ENCODE measurements around the gene AKR7A3. TPM values are rescaled to one million over a fixed set of nuclear protein-coding genes. Genes with fewer than 3 reads are reported as not detected.

Gene AKR7A3
- total and polyA plus RNA-seq, 9 of the 15 experiments (the other 6 are each of a cell fraction or from before 2014, with no cell fraction given): 0.04 to 1.5 (median 0.44) TPM; not detected in 1

DNA sequence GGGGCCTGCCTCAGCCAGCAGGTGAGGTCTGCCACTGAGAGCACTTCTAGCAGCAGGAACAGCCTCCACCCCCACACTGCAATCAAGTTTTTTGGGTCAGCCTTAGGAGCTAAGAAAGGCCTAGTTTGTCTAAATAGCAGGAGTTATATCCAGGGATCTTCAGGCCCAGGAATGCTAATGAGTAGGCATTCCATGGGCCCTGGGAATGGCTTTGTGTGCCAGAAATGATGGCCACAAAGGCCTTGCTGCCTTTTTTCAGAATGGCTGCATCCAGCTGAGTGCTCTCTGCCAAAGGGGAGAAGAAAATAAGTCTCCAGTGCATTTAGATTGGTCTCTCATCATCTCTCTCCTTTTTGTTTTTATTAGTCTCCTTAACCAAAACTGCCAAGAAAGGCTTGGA, 34.2 kb downstream of the AKR7A3 start (continued):
- TF ChIP-seq, protein P1, sequence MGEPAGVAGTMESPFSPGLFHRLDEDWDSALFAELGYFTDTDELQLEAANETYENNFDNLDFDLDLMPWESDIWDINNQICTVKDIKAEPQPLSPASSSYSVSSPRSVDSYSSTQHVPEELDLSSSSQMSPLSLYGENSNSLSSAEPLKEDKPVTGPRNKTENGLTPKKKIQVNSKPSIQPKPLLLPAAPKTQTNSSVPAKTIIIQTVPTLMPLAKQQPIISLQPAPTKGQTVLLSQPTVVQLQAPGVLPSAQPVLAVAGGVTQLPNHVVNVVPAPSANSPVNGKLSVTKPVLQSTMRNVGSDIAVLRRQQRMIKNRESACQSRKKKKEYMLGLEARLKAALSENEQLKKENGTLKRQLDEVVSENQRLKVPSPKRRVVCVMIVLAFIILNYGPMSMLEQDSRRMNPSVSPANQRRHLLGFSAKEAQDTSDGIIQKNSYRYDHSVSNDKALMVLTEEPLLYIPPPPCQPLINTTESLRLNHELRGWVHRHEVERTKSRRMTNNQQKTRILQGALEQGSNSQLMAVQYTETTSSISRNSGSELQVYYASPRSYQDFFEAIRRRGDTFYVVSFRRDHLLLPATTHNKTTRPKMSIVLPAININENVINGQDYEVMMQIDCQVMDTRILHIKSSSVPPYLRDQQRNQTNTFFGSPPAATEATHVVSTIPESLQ (CRISPR knock-in tag; IDR thresholded peaks at IDR 0.05): no peak
- TF ChIP-seq, protein P2, sequence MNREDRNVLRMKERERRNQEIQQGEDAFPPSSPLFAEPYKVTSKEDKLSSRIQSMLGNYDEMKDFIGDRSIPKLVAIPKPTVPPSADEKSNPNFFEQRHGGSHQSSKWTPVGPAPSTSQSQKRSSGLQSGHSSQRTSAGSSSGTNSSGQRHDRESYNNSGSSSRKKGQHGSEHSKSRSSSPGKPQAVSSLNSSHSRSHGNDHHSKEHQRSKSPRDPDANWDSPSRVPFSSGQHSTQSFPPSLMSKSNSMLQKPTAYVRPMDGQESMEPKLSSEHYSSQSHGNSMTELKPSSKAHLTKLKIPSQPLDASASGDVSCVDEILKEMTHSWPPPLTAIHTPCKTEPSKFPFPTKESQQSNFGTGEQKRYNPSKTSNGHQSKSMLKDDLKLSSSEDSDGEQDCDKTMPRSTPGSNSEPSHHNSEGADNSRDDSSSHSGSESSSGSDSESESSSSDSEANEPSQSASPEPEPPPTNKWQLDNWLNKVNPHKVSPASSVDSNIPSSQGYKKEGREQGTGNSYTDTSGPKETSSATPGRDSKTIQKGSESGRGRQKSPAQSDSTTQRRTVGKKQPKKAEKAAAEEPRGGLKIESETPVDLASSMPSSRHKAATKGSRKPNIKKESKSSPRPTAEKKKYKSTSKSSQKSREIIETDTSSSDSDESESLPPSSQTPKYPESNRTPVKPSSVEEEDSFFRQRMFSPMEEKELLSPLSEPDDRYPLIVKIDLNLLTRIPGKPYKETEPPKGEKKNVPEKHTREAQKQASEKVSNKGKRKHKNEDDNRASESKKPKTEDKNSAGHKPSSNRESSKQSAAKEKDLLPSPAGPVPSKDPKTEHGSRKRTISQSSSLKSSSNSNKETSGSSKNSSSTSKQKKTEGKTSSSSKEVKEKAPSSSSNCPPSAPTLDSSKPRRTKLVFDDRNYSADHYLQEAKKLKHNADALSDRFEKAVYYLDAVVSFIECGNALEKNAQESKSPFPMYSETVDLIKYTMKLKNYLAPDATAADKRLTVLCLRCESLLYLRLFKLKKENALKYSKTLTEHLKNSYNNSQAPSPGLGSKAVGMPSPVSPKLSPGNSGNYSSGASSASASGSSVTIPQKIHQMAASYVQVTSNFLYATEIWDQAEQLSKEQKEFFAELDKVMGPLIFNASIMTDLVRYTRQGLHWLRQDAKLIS (CRISPR knock-in tag; IDR thresholded peaks at IDR 0.05): no peak
- no peak for TF ChIP-seq KLF10 (CRISPR knock-in tag; IDR thresholded peaks at IDR 0.05)

Measured in K562 (cell line).